NCI-H187 (cell line): Measurements from ENCODE around the gene PRMT7.

Source experiments
- DNase-seq, 2 experiments: peaks; one replicate each; lab custom pipeline; 2025; lab: John Stamatoyannopoulos, UW

Gene PRMT7

GRCh38 chr16:68363658-68364521, 53.1 kb downstream of the PRMT7 start:
- DNase-seq: no peak

GRCh38 chr16:68364561-68364998, 53.8 kb downstream of the PRMT7 start:
- no peak for DNase-seq

GRCh38 chr16:68365167-68365817, 54.5 kb downstream of the PRMT7 start:
- no peak for DNase-seq

- DNase-seq: no peak
Measured at GRCh38 chr16:68366062-68366461, 55.2 kb downstream of the PRMT7 start.

- no peak for DNase-seq
Measured at GRCh38 chr16:68367030-68367429, 56.2 kb downstream of the PRMT7 start.

- no peak for DNase-seq
Measured at GRCh38 chr16:68367440-68367839, 56.6 kb downstream of the PRMT7 start.

- DNase-seq: no peak
Measured at GRCh38 chr16:68367891-68368290, 57.1 kb downstream of the PRMT7 start.

- no peak for DNase-seq
Measured at GRCh38 chr16:68368301-68368888, 57.6 kb downstream of the PRMT7 start.

GRCh38 chr16:68369168-68369567, 58.3 kb downstream of the PRMT7 start:
- no peak for DNase-seq

GRCh38 chr16:68369697-68370580, 59.1 kb downstream of the PRMT7 start:
- no peak for DNase-seq

- no peak for DNase-seq
Measured at GRCh38 chr16:68370581-68371275, 59.9 kb downstream of the PRMT7 start.

GRCh38 chr16:68371276-68371651, 60.4 kb downstream of the PRMT7 start:
- no peak for DNase-seq

- no peak for DNase-seq
Measured at GRCh38 chr16:68371706-68372380, 61.0 kb downstream of the PRMT7 start.

- no peak for DNase-seq
Measured at GRCh38 chr16:68372381-68372720, 61.5 kb downstream of the PRMT7 start.

GRCh38 chr16:68372806-68373205, 62.0 kb downstream of the PRMT7 start:
- DNase-seq: no peak

GRCh38 chr16:68373528-68374245, 62.9 kb downstream of the PRMT7 start:
- no peak for DNase-seq

- no peak for DNase-seq
Measured at GRCh38 chr16:68374246-68374805, 63.5 kb downstream of the PRMT7 start.

- DNase-seq: no peak
Measured at GRCh38 chr16:68374961-68375660, 64.3 kb downstream of the PRMT7 start.

- no peak for DNase-seq
Measured at GRCh38 chr16:68375801-68376536, 65.2 kb downstream of the PRMT7 start.
